Activated gamma-delta T cell treated with anti-CD3 and anti-CD28 coated beads, Interleukin-2, amount 50 U/mL, for 16 hours (primary cell): Measurements from ENCODE around the gene ABCC8.

Experiments
- DNase-seq: peaks from one replicate; pipeline ENCODE4 v3.0.0-alpha.2; 2020; ENCODE audit warnings: low read depth

Gene ABCC8

DNA sequence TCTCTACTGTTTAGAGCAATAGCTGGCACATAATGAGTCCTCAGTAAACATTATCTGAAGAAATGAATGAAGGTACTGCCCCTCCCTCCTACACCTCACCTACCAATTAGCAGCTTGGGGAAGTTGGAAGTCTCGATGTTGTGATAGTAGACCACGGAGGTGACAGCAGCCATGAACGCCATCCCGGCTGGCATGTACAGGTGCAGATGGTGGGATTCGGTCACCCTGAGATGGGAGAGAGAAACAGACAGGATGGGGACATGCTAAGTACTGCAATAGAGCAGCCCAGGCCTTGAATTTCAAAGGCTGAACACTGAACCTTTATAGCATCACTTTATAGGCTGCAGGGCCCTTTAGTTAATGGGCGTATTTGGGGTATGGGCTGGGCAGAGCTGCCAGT lies 6.6 kb downstream of the ABCC8 start:
- DNase-seq, result no peak

DNA sequence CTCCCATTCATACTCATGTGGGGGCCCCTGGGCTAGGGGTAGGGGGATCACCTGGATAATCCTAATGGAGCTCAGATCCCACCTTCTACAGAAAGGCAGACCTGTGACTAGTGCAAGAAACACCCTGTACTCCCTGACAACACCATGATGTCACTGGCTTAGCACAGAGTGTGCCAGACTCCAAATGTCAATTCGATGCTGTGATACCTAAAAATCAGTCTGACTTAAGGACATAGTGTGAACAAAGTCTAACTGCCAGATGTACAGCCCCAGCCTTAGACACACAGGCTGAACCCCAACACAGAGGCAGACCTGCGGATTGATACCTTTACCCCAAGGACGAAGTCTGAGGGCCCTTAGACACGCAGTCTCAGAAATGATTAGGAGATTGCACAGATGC lies 8.5 kb downstream of the ABCC8 start:
- DNase-seq, result no peak

GRCh38 chr11:17463546-17464174 lies 13.0 kb downstream of the ABCC8 start:
- no peak for DNase-seq

- DNase-seq, result no peak
These were observed 13.7 kb downstream of the ABCC8 start for GRCh38 chr11:17462940-17463339.

DNA sequence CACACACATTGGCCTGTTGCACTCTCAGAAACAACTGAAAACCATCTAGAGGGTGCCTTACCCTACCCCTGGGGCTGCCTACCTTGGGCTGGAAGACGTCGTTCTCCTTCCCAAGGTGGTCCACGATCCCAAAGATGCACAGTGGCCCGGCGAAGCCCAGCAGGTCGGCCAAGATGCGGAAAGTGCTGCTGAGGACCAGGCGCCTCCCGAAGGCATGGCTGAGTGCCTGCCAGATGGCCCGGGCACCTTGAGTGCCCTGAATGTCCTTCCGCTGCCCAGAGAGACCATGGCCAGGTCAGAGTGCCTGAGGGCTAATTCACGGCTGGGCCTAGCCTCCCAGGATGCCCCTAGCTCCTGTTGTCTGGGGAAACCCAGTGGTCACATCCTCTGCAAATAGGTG lies 16.2 kb downstream of the ABCC8 start:
- no peak for DNase-seq

- no peak for DNase-seq
These were observed 17.3 kb downstream of the ABCC8 start for GRCh38 chr11:17459236-17459896.

DNA sequence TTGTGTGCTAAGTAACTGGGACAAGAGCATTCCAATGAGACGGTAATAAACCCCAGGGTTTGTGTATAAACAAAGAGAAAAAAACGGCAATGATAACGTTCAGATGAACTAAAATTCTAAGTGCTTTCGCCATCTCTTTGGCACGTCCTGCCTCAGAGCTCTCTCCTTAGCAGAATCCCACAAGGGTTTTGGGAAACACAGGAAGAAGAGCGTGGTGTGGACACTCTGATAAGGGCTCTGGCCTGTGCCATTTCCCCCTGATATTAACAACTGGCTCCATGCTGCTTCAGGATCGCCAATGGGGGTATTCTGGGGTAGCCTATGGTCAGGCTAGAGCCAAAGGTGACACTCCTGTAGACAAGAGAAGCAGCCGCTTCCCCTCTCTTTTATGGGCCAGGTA lies 18.4 kb downstream of the ABCC8 start:
- no peak for DNase-seq

DNA sequence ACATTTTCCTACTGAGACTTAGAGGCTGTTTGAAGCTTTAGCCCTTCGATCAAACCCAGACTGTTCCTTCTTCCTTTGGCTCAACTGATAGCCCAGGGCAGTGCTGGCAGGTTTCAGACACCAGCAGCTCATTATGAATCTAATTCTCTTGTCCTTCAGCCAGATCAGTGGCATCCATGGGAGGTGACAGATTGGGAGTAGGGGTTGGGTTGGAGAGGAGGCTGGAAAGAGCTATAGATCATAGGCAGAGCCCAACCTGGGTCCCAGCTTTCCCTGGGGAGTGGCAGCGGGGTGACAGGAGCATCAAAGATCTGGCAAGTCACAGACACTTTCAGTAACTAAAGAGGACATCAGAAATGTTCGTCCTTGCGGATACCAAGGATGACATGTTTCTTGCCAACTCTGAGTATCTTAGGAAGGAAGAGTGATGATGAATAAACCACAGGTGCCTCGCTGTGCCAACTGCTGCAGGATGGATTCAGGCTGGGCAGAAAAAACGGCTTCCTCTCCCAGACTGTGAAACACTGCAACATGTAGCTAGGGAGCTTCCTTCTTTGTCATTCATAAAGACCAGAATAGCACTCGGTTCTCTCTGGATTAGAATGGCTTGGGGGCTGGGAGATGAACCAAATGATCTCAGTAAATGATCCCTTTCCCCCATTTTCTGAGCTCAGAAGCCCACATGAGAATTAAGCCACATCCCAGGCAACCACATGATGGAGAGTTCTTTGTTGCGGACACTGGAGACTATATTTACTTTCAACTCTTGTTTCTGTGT lies 19.1 kb downstream of the ABCC8 start:
- no peak for DNase-seq

DNA sequence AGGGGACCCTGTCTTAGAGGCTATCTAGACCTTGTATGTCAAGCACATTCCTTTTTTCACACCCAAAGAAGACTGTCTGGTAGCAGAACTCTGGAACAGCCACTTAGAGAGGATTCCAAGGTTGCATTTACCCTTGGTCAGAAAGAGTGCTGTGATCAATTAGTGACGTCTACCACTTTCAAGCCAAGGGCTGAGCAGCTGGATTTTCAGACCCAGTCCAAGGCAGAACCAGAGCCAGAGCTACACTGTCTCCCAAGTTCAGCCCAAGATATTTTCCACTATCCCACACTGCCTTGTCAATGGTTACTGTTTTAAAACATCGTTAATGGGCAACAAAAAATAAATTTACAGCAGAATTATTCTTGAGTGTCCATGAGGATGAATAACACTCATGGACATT lies 24.0 kb downstream of the ABCC8 start:
- DNase-seq, result no peak

GRCh38 chr11:17449158-17449557 lies 27.5 kb downstream of the ABCC8 start:
- DNase-seq, result no peak

DNA sequence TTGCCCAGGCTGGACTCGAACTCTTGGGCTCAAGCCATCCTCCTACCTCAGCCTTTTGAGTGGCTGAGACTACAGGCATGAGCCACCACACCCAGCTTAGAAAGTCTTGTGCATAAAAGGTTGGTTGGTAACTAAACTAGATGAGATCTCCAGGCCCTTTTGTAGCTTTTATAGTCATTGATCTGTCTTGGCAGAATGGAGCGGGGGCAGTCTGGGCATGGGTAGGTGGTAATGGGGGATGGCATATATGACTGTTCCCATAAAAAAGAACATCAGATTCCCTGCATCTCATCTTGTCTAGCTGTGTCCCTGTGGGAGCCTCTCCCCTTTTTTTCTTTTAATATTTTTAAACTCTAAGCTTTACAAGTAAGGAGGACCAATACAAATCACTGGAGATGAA lies 30.2 kb downstream of the ABCC8 start:
- no peak for DNase-seq

GRCh38 chr11:17445240-17445795 lies 31.3 kb downstream of the ABCC8 start:
- DNase-seq, result no peak

- DNase-seq, result no peak
These were observed 32.5 kb downstream of the ABCC8 start for GRCh38 chr11:17443926-17444690.

DNA sequence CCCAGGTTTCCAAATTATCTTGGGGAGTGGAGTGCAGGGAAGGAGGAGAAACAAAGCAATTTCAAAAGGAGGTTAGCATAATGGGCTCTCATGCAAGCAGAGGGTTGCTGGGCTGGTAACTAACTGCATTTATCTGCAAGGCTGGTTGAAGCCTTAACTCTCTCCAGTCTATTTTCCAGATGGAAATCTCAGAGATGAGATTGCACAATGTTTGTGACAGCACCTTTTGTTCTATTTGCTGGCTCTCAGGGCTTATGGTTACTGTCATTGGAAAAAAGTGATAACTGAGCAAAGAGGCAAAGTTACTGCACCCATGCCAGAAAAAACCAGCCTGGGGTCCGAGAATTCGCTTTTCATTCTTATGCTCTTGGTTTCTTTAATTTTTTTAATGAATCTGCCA lies 33.2 kb downstream of the ABCC8 start:
- DNase-seq, result no peak

GRCh38 chr11:17443000-17443399 lies 33.6 kb downstream of the ABCC8 start:
- no peak for DNase-seq

- no peak for DNase-seq
These were observed 37.3 kb downstream of the ABCC8 start for GRCh38 chr11:17439316-17439782.

- DNase-seq, result no peak
These were observed 39.3 kb downstream of the ABCC8 start for GRCh38 chr11:17437366-17437765.

DNA sequence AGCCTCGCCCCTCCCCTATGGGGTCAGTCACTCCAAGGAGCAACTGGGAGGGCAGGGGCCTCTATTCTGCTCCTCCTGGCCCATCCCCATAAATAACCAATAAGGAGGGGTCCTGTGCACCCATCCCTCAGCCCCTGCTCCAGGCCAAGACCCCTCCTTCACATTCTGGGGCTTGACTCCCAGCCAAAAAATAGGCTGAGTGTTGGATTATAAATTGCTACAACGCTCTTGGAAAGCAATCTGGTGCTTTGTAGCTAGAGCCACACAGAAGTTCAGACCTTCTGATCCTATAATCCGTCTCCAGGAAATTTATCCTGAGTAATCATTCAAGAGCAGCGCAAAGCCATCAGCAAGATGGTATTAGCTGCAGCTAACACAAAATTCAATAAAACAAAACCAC lies 42.5 kb downstream of the ABCC8 start:
- no peak for DNase-seq

DNA sequence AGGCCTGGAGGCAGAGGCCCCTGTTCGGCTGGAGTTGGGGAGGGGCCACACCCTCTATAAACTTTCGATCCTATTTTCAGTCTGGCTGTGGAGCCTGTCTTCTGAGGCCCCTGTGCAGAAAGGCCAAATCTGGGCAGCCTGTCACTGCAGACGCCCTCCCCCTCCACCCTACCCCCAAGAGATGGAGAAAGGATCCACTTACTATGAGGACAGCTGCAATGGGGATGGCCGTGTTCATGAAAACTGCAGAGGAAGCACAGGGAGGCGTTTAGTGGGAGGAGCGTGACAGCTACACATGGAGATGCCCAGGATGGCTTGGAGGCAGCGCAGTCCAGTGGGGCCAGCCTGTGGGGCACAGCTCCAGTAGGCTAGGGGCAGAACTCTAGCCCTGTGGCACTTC lies 44.6 kb downstream of the ABCC8 start:
- no peak for DNase-seq

DNA sequence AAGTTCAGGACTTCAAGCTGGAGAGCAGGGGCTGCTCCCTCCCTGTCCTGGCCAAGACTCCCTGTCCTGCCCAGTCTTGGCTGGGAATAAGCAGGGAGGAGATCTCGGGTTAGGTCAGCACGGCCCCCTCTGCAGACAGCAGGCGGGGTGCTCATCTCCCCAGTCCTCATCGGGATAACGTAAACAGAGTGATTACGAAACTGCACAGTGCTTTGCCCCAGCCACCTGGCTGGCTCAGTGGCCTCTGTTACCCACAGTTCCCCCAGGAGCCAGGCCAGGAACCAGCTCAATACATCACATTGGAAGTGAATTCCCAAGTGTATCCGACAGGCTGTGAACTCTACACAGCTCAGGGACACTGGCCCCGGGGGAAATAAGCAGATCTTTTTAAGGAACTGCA lies 45.5 kb downstream of the ABCC8 start:
- DNase-seq, result no peak

GRCh38 chr11:17430616-17431015 lies 46.0 kb downstream of the ABCC8 start:
- no peak for DNase-seq

DNA sequence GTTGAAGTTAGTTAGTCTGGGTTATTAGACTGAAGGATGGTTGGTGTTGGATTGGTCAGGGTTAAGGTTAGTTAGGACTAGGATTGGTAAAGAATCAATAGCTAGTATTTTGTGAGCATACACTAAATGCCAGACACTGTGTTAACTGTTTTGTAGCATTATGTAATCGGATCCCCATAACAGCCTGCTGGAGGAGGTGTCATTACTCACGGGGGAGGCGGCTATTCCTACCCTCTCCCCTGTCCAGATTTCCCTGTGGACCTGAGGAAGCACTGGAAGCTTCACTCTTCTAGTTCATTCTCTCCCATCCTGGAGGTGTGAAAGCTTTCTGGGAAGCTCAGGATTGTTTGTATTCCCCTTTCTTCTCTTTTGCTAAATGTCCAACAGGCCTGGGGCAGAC lies 47.7 kb downstream of the ABCC8 start:
- DNase-seq, result no peak
